Vein endothelial cell (primary cell): ENCODE measurements around the gene CD40LG. TPM values are rescaled to one million over a fixed set of nuclear protein-coding genes. Genes with fewer than 3 reads are reported as not detected.

Source experiments
- total RNA-seq: library from RNA; depleted of rRNA; stranded (reverse); fragments of >200 nt; gene quantifications from 2 replicates; pipeline ENCODE4 v1.2.3, GENCODE V29; 2012

Gene CD40LG
- total RNA-seq, result not detected in 2 replicates

GRCh38 chrX:136647677-136648360, at the start of gene CD40LG:
CD40LG (plus strand) TSS chrX:136648158; CDS start chrX:136648249, 91 bp downstream.

Other genes with a start within 250 kb of the CD40LG start
- not detected in 2 replicates for gene BRS3, start 160.2 kb upstream of the CD40LG start, total RNA-seq
- gene HTATSF1, start 150.6 kb upstream of the CD40LG start, total RNA-seq, result 19.6 and 30.7 TPM in 2 replicates
- not detected in 2 replicates for gene VGLL1, start 115.9 kb upstream of the CD40LG start, total RNA-seq
- 5.7 and 7.8 TPM in 2 replicates for gene ARHGEF6, start 132.8 kb downstream of the CD40LG start, total RNA-seq
- 280 and 315 TPM in 2 replicates for gene RBMX, start 232.6 kb downstream of the CD40LG start, total RNA-seq